Smooth muscle cell (in vitro differentiated cells): ENCODE results near the gene LRRC75A. TPM values are rescaled to one million over a fixed set of nuclear protein-coding genes. Genes with fewer than 3 reads are reported as not detected.
A peak's percentile ranks its signal among the peaks of the same experiment; 100 is the strongest.
"Not testable (repeated sequence)": the region's sequence is repeated elsewhere in the genome, so short reads cannot be mapped to it uniquely, and the experiment has no call there.

Experiments used
- DNase-seq: peaks from one replicate; lab custom pipeline; 2025; ENCODE audit not compliant: unreplicated experiment; lab: John Stamatoyannopoulos, UW
- H2AFZ ChIP-seq: fragments of 200-600 bp; sonication (generic); 2 replicates; pipeline ENCODE4 v1.6.0; 2016; ENCODE audit warnings: antibody characterized with exemption, low read depth, mild to moderate bottlenecking
- H3F3A ChIP-seq: fragments of 200-600 bp; sonication (generic); 2 replicates; pipeline ENCODE4 v1.6.0; 2017; ENCODE audit warnings: antibody characterized with exemption, low read depth
- H3K27ac ChIP-seq: fragments of 200-600 bp; sonication (generic); 2 replicates; pipeline ENCODE4 v1.5.1; 2016; ENCODE audit warnings: low read depth, mild to moderate bottlenecking
- H3K27me3 ChIP-seq: fragments of 200-600 bp; sonication (generic); 2 replicates; pipeline ENCODE4 v1.6.1; 2016; ENCODE audit warnings: low read depth, mild to moderate bottlenecking
- H3K36me3 ChIP-seq: fragments of 200-600 bp; sonication (generic); 2 replicates; pipeline ENCODE4 v1.5.1; 2016; ENCODE audit warnings: low read depth
- H3K4me1 ChIP-seq: fragments of 200-600 bp; sonication (generic); 2 replicates; pipeline ENCODE4 v1.5.1; 2016; ENCODE audit warnings: low read depth
- H3K4me2 ChIP-seq: fragments of 200-600 bp; sonication (generic); 2 replicates; pipeline ENCODE4 v1.6.0; 2016; ENCODE audit warnings: mild to moderate bottlenecking
- H3K4me3 ChIP-seq: fragments of 200-600 bp; sonication (generic); 2 replicates; pipeline ENCODE4 v1.5.1; 2016; ENCODE audit warnings: mild to moderate bottlenecking
- H3K79me2 ChIP-seq: fragments of 200-600 bp; sonication (generic); 2 replicates; pipeline ENCODE4 v1.6.0; 2016; ENCODE audit warnings: low read depth, mild to moderate bottlenecking
- H3K9ac ChIP-seq: fragments of 200-600 bp; sonication (generic); 2 replicates; pipeline ENCODE4 v1.6.0; 2016; ENCODE audit warnings: low read depth
- H3K9me3 ChIP-seq: fragments of 200-600 bp; sonication (generic); replicated peaks from 2 replicates; pipeline ENCODE4 v1.5.1; 2016; ENCODE audit warnings: low read depth
- H4K20me1 ChIP-seq: fragments of 200-600 bp; sonication (generic); 2 replicates; pipeline ENCODE4 v1.6.0; 2016; ENCODE audit warnings: low read depth
- CTCF ChIP-seq: fragments of 200-600 bp; sonication (generic); IDR thresholded peaks from 2 replicates; pipeline ENCODE4 v1.5.1; 2017; ENCODE audit warnings: borderline replicate concordance, mild to moderate bottlenecking, antibody characterized with exemption; ENCODE audit not compliant: insufficient read depth, poor library complexity, severe bottlenecking
- WGBS: methylation state at CpG from one replicate; pipeline ENCODE4 v1.1.7; 2016; ENCODE audit warnings: low lambda C conversion rate; 5-methylcytosine and 5-hydroxymethylcytosine counted together
- polyA plus RNA-seq: library from polyadenylated mRNA; unstranded; fragments of >200 nt; fragmentation: Nextera tagmentation; extraction: Ambion mirVana; gene quantifications from 2 replicates; pipeline ENCODE4 v1.2.1, GENCODE V29; 2016
- total RNA-seq: library from RNA; depleted of rRNA; stranded (reverse); fragments of >200 nt; gene quantifications from 2 replicates; pipeline ENCODE4 v1.2.3, GENCODE V29; 2014

Gene LRRC75A
- total and polyA plus RNA-seq, 2 experiments from 2014 or later: 0.76 to 2.2 TPM

GRCh38 chr17:16442141-16442540 lies 49.9 kb downstream of the LRRC75A start:
- peaks cover 5% of the 10 kb centered on the region for H3K36me3 ChIP-seq
- H3K4me3 ChIP-seq: no peak overlapping the region
- H3K79me2 ChIP-seq: peaks cover 31% of the 10 kb centered on the region
- no peak for DNase-seq
- no peak overlapping the region for H3K9ac ChIP-seq
- peaks cover 49% of the 10 kb centered on the region for H3F3A ChIP-seq
- no peak for TF ChIP-seq CTCF
- H4K20me1 ChIP-seq: peaks cover 78% of the 10 kb centered on the region
- H3K27me3 ChIP-seq: no peaks in the 10 kb centered on the region
- WGBS: 65% methylated on average over 1 of the region's 1 CpG
- peak overlapping the region; percentile 50 for H3K27ac ChIP-seq
- H3K4me1 ChIP-seq: peaks cover 32% of the 10 kb centered on the region
- no peaks in the 10 kb centered on the region for H3K9me3 ChIP-seq
- no peak overlapping the region for H2AFZ ChIP-seq
- H3K4me2 ChIP-seq: peak overlapping the region; percentile 97

GRCh38 chr17:16440901-16441629 lies 50.9 kb downstream of the LRRC75A start:
- Histone ChIP-seq H3K27ac (peak overlapping the region; percentile 69), H3F3A (peaks cover 43% of the 10 kb centered on the region), H2AFZ (no peak overlapping the region), H3K4me3 (peak overlapping the region; percentile 61), H3K9me3 (no peaks in the 10 kb centered on the region), H3K36me3 (peaks cover 5% of the 10 kb centered on the region), H3K4me1 (peaks cover 32% of the 10 kb centered on the region), H3K27me3 (no peaks in the 10 kb centered on the region), H3K9ac (no peak overlapping the region), H3K79me2 (peaks cover 31% of the 10 kb centered on the region), H4K20me1 (peaks cover 67% of the 10 kb centered on the region), H3K4me2 (peak overlapping the region; percentile 97)
- WGBS: 82% methylated on average over 3 of the region's 3 CpGs
- no peak for TF ChIP-seq CTCF
- DNase-seq: no peak

GRCh38 chr17:16440354-16440753 lies 51.6 kb downstream of the LRRC75A start:
- Histone ChIP-seq H3K4me3 (peak overlapping the region; percentile 61), H3F3A (peaks cover 39% of the 10 kb centered on the region), H3K4me1 (peaks cover 32% of the 10 kb centered on the region), H3K9ac (peak overlapping the region; percentile 84), H3K27ac (peak overlapping the region; percentile 69), H3K4me2 (peak overlapping the region; percentile 97), H4K20me1 (peaks cover 60% of the 10 kb centered on the region), H3K79me2 (peaks cover 31% of the 10 kb centered on the region)
- H3K36me3 ChIP-seq, H2AFZ ChIP-seq, DNase-seq, H3K9me3 ChIP-seq, H3K27me3 ChIP-seq: not testable (repeated sequence)
- WGBS: 68% methylated on average over 5 of the region's 5 CpGs

GRCh38 chr17:16439811-16440351 lies 52.1 kb downstream of the LRRC75A start:
- WGBS: 4% methylated on average over 10 of the region's 10 CpGs
- H4K20me1 ChIP-seq: peaks cover 55% of the 10 kb centered on the region
- H3K9ac ChIP-seq: peak overlapping the region; percentile 84
- H3K4me3 ChIP-seq: peak overlapping the region; percentile 61
- no peak for DNase-seq
- H3K79me2 ChIP-seq: peaks cover 31% of the 10 kb centered on the region
- H3K27ac ChIP-seq: peak overlapping the region; percentile 69
- no peak for TF ChIP-seq CTCF
- peak overlapping the region; percentile 97 for H3K4me2 ChIP-seq
- no peak overlapping the region for H2AFZ ChIP-seq
- H3K36me3 ChIP-seq: peaks cover 5% of the 10 kb centered on the region
- H3K4me1 ChIP-seq: peaks cover 32% of the 10 kb centered on the region
- H3K9me3 ChIP-seq: no peaks in the 10 kb centered on the region
- no peaks in the 10 kb centered on the region for H3K27me3 ChIP-seq
- peaks cover 39% of the 10 kb centered on the region for H3F3A ChIP-seq
